Tibial nerve (tissue), 3 donors: Measurements from ENCODE around the gene RGS7.

ENCODE experiments used
- CTCF ChIP-seq, 5 experiments: fragments of 200-600 bp in 3 of 5; fragments of 450-650 bp in 2 of 5; sonication (generic) in 3 of 5; IDR thresholded peaks; one replicate each; pipeline ENCODE4 v1.5.1; 2016 to 2019; ENCODE audit warnings: antibody characterized with exemption in 5 of 5, mild to moderate bottlenecking in 3 of 5, moderate library complexity in 2 of 5
- POLR2A ChIP-seq, 2 donors: fragments of 450-650 bp; IDR thresholded peaks; one replicate each; pipeline ENCODE4 v1.6.1; 2017; ENCODE audit warnings: antibody characterized with exemption in 2 of 2, mild to moderate bottlenecking in 2 of 2, moderate library complexity in 2 of 2

DNA sequence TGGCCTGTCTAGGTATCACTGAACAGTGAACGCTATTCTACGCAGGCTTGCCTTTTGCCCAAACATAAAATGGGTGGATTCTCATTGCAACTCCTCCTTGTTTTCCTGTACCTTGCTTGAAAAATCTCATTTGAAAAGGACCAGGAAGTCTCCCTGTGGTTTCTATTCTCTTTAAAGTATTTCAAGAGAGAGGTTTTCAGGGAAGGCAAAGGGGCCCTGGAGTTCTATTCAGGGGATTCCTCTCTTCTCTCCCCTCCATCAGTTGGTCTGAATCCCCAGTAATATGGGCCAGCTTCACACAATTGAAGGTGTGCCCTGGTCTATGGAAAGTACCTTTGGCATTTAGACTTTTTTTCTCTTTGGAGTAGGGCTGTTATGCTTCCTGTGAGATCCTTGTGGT, 311.3 kb downstream of the RGS7 start:
- TF ChIP-seq CTCF (IDR thresholded peaks at IDR 0.05) (no peak), POLR2A (IDR thresholded peaks at IDR 0.05) (no peak)
